GM23338 (cell line): ENCODE measurements around the gene SLC22A14.

Source experiments
- CREB1 ChIP-seq: fragments of 250-450 bp; sonication (Bioruptor Pico); IDR thresholded peaks from 2 replicates; pipeline ENCODE4 v1.5.0; 2020; ENCODE audit warnings: low read depth, mild to moderate bottlenecking, moderate library complexity
- EZH2 ChIP-seq: fragments of 200-600 bp; sonication (generic); IDR thresholded peaks from one replicate; pipeline ENCODE4 v1.8.0; 2017; ENCODE audit warnings: antibody characterized with exemption, mild to moderate bottlenecking, low read depth; ENCODE audit not compliant: unreplicated experiment
- EZH2phosphoT487 ChIP-seq: fragments of 200-600 bp; sonication (generic); IDR thresholded peaks from one replicate; pipeline ENCODE4 v1.8.1; 2018; ENCODE audit warnings: antibody characterized with exemption; ENCODE audit not compliant: unreplicated experiment
- JUNB ChIP-seq: IDR thresholded peaks from one replicate; pipeline ENCODE4 v1.6.1; 2016; ENCODE audit warnings: antibody characterized with exemption; ENCODE audit not compliant: unreplicated experiment
- NANOG ChIP-seq: IDR thresholded peaks from 2 replicates; pipeline ENCODE4 v1.6.1; 2016; ENCODE audit warnings: antibody characterized with exemption, borderline replicate concordance
- POLR2AphosphoS5 ChIP-seq: IDR thresholded peaks from 2 replicates; pipeline ENCODE4 v1.6.1; 2016; ENCODE audit warnings: antibody characterized with exemption, low read depth
- STAT1 ChIP-seq: IDR thresholded peaks from one replicate; pipeline ENCODE4 v1.6.1; 2016; ENCODE audit warnings: antibody characterized with exemption; ENCODE audit not compliant: unreplicated experiment
- ZNF114 ChIP-seq: fragments of 250-450 bp; sonication (Bioruptor Pico); IDR thresholded peaks from 2 replicates; pipeline ENCODE4 v1.5.0; 2020; ENCODE audit warnings: mild to moderate bottlenecking, moderate library complexity
- ZNF331 ChIP-seq: fragments of 250-450 bp; sonication (Bioruptor Pico); IDR thresholded peaks from 2 replicates; pipeline ENCODE4 v1.5.0; 2020; ENCODE audit warnings: low read depth, mild to moderate bottlenecking, moderate library complexity
- TF ChIP-seq, protein P1 (sequence below), 2 experiments: fragments of 200-600 bp in 1 of 2; sonication (generic) in 1 of 2; conservative IDR thresholded peaks; 2 replicates each; pipeline versions ENCODE4 v1.5.1 to v1.6.1; 2016 to 2017; ENCODE audit warnings: antibody characterized with exemption in 2 of 2, low read depth in 2 of 2, mild to moderate bottlenecking in 2 of 2, moderate library complexity in 1 of 2
- TF ChIP-seq, protein P2 (sequence below): IDR thresholded peaks from one replicate; pipeline ENCODE4 v1.6.1; 2018; ENCODE audit warnings: antibody characterized with exemption; ENCODE audit not compliant: unreplicated experiment
- TF ChIP-seq, protein P3 (sequence below): IDR thresholded peaks from 2 replicates; pipeline ENCODE4 v1.6.1; 2016; ENCODE audit warnings: antibody characterized with exemption
- TF ChIP-seq, protein P4 (sequence below): fragments of 250-450 bp; sonication (Bioruptor Pico); IDR thresholded peaks from 2 replicates; pipeline ENCODE4 v1.5.0; 2020; ENCODE audit warnings: mild to moderate bottlenecking, moderate library complexity

DNA sequence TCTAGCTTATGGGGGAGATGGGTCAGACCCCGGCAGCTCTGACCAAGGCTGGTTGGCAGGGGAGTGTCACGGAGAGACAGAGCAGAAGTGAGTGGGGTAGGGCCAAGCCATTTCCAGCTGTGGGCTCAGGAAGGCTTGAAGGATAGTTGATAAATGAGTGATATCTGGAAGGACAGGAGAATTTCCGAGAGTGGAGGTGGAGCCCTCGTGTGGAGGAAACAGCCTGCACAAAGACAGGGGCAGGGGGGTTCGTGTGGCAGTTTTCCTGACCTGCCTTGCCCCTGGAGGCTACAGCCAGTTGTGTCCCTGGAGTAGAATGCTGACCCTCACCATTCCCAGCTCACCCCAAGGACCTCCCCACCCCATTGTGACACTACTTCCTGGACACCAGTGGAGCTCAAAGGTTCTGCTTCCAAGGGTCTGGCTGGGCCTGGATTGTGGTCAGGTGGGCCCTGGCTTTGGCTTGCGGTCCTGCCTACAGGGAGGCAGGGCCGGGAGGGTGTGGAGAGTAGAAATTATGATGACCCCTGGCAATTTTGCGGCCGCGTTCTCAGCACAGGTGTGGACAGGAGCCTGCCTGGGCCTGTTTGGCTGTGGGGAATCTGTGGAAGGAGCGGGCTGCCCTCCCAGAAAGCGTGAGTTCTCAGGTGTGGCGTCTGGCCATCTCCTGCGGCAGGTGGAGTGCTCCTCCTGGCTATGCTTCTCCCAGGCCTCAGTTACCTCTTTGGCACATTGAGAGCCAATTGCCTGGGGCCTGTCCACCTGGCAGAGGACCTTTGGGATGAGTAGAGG, at the start of gene SLC22A14:
- TF ChIP-seq, protein P1, sequence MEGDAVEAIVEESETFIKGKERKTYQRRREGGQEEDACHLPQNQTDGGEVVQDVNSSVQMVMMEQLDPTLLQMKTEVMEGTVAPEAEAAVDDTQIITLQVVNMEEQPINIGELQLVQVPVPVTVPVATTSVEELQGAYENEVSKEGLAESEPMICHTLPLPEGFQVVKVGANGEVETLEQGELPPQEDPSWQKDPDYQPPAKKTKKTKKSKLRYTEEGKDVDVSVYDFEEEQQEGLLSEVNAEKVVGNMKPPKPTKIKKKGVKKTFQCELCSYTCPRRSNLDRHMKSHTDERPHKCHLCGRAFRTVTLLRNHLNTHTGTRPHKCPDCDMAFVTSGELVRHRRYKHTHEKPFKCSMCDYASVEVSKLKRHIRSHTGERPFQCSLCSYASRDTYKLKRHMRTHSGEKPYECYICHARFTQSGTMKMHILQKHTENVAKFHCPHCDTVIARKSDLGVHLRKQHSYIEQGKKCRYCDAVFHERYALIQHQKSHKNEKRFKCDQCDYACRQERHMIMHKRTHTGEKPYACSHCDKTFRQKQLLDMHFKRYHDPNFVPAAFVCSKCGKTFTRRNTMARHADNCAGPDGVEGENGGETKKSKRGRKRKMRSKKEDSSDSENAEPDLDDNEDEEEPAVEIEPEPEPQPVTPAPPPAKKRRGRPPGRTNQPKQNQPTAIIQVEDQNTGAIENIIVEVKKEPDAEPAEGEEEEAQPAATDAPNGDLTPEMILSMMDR (conservative IDR thresholded peaks at IDR 0.05; ENCODE audit: low read depth in 2 of 2): peak; percentile 54 to 69
- TF ChIP-seq POLR2AphosphoS5: no peak
- TF ChIP-seq STAT1: no peak
- no peak for TF ChIP-seq EZH2
- TF ChIP-seq, protein P2, sequence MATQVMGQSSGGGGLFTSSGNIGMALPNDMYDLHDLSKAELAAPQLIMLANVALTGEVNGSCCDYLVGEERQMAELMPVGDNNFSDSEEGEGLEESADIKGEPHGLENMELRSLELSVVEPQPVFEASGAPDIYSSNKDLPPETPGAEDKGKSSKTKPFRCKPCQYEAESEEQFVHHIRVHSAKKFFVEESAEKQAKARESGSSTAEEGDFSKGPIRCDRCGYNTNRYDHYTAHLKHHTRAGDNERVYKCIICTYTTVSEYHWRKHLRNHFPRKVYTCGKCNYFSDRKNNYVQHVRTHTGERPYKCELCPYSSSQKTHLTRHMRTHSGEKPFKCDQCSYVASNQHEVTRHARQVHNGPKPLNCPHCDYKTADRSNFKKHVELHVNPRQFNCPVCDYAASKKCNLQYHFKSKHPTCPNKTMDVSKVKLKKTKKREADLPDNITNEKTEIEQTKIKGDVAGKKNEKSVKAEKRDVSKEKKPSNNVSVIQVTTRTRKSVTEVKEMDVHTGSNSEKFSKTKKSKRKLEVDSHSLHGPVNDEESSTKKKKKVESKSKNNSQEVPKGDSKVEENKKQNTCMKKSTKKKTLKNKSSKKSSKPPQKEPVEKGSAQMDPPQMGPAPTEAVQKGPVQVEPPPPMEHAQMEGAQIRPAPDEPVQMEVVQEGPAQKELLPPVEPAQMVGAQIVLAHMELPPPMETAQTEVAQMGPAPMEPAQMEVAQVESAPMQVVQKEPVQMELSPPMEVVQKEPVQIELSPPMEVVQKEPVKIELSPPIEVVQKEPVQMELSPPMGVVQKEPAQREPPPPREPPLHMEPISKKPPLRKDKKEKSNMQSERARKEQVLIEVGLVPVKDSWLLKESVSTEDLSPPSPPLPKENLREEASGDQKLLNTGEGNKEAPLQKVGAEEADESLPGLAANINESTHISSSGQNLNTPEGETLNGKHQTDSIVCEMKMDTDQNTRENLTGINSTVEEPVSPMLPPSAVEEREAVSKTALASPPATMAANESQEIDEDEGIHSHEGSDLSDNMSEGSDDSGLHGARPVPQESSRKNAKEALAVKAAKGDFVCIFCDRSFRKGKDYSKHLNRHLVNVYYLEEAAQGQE: no peak
- TF ChIP-seq CREB1 (CRISPR knock-in tag): no peak
- no peak for TF ChIP-seq EZH2phosphoT487
- TF ChIP-seq JUNB: no peak
- no peak for TF ChIP-seq NANOG
- TF ChIP-seq, protein P3, sequence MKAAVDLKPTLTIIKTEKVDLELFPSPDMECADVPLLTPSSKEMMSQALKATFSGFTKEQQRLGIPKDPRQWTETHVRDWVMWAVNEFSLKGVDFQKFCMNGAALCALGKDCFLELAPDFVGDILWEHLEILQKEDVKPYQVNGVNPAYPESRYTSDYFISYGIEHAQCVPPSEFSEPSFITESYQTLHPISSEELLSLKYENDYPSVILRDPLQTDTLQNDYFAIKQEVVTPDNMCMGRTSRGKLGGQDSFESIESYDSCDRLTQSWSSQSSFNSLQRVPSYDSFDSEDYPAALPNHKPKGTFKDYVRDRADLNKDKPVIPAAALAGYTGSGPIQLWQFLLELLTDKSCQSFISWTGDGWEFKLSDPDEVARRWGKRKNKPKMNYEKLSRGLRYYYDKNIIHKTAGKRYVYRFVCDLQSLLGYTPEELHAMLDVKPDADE: no peak
- no peak for TF ChIP-seq ZNF331 (CRISPR knock-in tag)
- TF ChIP-seq ZNF114 (CRISPR knock-in tag): no peak
- TF ChIP-seq, protein P4, sequence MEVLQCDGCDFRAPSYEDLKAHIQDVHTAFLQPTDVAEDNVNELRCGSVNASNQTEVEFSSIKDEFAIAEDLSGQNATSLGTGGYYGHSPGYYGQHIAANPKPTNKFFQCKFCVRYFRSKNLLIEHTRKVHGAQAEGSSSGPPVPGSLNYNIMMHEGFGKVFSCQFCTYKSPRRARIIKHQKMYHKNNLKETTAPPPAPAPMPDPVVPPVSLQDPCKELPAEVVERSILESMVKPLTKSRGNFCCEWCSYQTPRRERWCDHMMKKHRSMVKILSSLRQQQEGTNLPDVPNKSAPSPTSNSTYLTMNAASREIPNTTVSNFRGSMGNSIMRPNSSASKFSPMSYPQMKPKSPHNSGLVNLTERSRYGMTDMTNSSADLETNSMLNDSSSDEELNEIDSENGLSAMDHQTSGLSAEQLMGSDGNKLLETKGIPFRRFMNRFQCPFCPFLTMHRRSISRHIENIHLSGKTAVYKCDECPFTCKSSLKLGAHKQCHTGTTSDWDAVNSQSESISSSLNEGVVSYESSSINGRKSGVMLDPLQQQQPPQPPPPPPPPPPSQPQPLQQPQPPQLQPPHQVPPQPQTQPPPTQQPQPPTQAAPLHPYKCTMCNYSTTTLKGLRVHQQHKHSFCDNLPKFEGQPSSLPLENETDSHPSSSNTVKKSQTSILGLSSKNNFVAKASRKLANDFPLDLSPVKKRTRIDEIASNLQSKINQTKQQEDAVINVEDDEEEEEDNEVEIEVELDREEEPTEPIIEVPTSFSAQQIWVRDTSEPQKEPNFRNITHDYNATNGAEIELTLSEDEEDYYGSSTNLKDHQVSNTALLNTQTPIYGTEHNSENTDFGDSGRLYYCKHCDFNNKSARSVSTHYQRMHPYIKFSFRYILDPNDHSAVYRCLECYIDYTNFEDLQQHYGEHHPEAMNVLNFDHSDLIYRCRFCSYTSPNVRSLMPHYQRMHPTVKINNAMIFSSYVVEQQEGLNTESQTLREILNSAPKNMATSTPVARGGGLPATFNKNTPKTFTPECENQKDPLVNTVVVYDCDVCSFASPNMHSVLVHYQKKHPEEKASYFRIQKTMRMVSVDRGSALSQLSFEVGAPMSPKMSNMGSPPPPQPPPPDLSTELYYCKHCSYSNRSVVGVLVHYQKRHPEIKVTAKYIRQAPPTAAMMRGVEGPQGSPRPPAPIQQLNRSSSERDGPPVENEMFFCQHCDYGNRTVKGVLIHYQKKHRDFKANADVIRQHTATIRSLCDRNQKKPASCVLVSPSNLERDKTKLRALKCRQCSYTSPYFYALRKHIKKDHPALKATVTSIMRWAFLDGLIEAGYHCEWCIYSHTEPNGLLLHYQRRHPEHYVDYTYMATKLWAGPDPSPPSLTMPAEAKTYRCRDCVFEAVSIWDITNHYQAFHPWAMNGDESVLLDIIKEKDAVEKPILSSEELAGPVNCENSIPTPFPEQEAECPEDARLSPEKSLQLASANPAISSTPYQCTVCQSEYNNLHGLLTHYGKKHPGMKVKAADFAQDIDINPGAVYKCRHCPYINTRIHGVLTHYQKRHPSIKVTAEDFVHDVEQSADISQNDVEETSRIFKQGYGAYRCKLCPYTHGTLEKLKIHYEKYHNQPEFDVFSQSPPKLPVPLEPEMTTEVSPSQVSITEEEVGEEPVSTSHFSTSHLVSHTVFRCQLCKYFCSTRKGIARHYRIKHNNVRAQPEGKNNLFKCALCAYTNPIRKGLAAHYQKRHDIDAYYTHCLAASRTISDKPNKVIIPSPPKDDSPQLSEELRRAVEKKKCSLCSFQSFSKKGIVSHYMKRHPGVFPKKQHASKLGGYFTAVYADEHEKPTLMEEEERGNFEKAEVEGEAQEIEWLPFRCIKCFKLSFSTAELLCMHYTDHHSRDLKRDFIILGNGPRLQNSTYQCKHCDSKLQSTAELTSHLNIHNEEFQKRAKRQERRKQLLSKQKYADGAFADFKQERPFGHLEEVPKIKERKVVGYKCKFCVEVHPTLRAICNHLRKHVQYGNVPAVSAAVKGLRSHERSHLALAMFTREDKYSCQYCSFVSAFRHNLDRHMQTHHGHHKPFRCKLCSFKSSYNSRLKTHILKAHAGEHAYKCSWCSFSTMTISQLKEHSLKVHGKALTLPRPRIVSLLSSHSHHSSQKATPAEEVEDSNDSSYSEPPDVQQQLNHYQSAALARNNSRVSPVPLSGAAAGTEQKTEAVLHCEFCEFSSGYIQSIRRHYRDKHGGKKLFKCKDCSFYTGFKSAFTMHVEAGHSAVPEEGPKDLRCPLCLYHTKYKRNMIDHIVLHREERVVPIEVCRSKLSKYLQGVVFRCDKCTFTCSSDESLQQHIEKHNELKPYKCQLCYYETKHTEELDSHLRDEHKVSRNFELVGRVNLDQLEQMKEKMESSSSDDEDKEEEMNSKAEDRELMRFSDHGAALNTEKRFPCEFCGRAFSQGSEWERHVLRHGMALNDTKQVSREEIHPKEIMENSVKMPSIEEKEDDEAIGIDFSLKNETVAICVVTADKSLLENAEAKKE (CRISPR knock-in tag): no peak
